Adipocyte (in vitro differentiated cells): ENCODE results near the gene MN1.
A peak's percentile ranks its signal among the peaks of the same experiment; 100 is the strongest.

ENCODE experiments used
- DNase-seq: peaks from one replicate; pipeline ENCODE4 v3.0.0-alpha.2; 2015; ENCODE audit warnings: low read depth
- H3K27me3 ChIP-seq: replicated peaks from 2 replicates; pipeline ENCODE4 v1.7.0; 2013; ENCODE audit warnings: mild to moderate bottlenecking, low read length, moderate library complexity; ENCODE audit not compliant: control insufficient read depth, insufficient read depth
- H3K36me3 ChIP-seq: 2 replicates; pipeline ENCODE4 v1.7.0; 2013; ENCODE audit warnings: low read length, mild to moderate bottlenecking, moderate library complexity; ENCODE audit not compliant: control insufficient read depth, insufficient read depth, severe bottlenecking
- H3K4me1 ChIP-seq: 2 replicates; pipeline ENCODE4 v1.7.0; 2013; ENCODE audit warnings: mild to moderate bottlenecking, low read length, moderate library complexity; ENCODE audit not compliant: control insufficient read depth, insufficient read depth
- H3K4me3 ChIP-seq: 2 replicates; pipeline ENCODE4 v1.7.0; 2013; ENCODE audit warnings: mild to moderate bottlenecking, low read length, moderate library complexity
- H3K9ac ChIP-seq: 2 replicates; pipeline ENCODE4 v1.7.0; 2013; ENCODE audit warnings: mild to moderate bottlenecking, low read length, moderate library complexity
- H3K9me3 ChIP-seq: 2 replicates; pipeline ENCODE4 v1.7.0; 2013; ENCODE audit warnings: mild to moderate bottlenecking, low read length, moderate library complexity; ENCODE audit not compliant: control insufficient read depth

MN1 gene

DNA sequence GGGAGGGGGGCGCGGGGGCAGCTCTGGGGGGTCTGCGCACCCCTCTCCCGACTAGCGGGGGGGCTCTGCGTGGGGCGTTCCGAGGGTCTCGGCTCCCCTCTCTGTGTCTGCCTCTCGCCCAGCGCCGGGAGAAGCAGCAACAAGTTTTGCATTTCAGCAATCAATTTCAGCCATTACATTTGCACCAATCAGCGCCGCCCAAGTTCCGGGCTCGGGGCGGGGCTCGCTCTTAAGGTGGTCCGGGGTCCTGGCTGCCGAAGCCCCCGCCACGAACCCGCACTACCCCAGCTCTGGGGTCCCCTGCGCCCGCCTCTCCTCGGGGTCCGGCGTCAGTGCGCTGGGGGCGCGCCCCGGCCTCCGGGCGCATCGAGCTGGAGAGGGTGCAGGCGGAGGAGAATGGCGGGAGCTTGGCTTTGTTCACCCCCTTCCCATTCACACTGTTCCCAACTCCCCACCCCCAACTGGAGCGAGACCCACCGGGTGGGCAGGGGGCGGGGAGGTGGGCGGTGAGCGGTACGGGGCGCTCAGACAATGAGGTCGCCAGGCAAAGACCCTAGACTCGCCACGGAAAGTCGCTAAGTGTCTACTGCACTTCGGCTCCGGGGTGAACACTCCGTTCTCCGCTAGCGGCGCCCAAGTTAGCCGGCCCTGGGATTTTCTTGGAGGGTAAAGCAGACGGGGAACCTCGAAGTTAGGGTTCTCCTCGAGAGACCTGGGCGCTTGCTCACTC is at the start of gene MN1:
MN1 (minus strand) TSS at position 141 of the 730 bp plus-strand sequence. CDS start 1,213 bp downstream, outside the sequence.
- Histone ChIP-seq H3K36me3 (peaks cover 3% of the 10 kb centered on the region), H3K9me3 (no peaks in the 10 kb centered on the region), H3K27me3 (no peaks in the 10 kb centered on the region), H3K9ac (peak within 1 kb of the TSS; percentile 87), H3K4me1 (peaks cover 10% of the 10 kb centered on the region), H3K4me3 (peak within 1 kb of the TSS; percentile 88)
- DNase-seq: peak; percentile 78

DNA sequence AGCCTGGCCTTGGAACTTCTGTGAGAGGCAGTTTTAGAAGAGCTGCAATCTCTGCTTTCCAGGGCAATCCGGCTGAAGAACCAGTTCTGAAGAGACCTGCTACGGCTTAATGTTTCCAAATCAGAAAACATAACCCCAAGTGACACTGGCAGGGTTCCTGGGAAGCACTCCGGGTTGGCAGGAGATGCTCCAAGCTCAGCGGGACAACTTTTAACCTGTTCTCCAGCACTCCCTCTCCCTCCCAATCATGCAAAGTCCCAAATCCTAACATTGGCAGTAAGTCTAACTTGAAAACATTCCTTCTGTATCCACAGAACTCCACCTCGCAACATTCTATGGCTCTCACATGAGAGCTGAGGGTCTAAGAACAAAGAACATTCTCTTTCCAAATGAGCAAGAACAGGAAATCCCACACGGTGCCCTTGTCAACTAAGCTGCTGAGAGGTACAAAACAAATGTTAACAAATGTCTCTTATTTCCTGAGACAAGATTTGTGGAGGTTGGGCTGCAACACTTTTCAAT is 48.5 kb upstream of the MN1 start:
- no peak overlapping the region for H3K4me3 ChIP-seq
- DNase-seq: peak; percentile 53

DNA sequence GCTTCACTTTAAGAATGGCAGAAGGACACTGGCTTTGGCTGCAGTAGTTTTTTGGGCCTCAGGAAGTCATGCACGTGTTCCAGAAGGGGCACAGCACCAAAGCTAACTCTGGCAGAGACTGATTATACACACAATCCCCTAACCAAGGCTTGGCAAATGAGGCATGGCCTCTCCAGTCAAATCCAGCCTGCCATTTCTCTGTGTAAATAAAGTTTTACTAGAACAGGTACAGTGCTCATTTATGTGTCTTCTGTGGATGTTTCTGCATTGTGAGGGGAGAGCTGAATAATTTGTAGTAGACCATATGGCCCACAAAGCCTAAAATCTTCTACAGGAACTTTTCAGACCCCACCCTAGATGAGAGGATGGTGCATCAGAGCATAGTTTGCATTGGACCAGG is 46.4 kb upstream of the MN1 start:
- Histone ChIP-seq H3K4me3 (no peak overlapping the region), H3K9me3 (no peaks in the 10 kb centered on the region), H3K36me3 (peaks cover 44% of the 10 kb centered on the region), H3K9ac (no peak overlapping the region), H3K4me1 (peaks cover 16% of the 10 kb centered on the region), H3K27me3 (no peaks in the 10 kb centered on the region)
- DNase-seq: no peak

More for the DNA sequence above, 48.5 kb upstream of the MN1 start:
- Histone ChIP-seq H3K9ac (no peak overlapping the region), H3K4me1 (peaks cover 19% of the 10 kb centered on the region), H3K27me3 (no peaks in the 10 kb centered on the region), H3K36me3 (peaks cover 60% of the 10 kb centered on the region), H3K9me3 (no peaks in the 10 kb centered on the region)

DNA sequence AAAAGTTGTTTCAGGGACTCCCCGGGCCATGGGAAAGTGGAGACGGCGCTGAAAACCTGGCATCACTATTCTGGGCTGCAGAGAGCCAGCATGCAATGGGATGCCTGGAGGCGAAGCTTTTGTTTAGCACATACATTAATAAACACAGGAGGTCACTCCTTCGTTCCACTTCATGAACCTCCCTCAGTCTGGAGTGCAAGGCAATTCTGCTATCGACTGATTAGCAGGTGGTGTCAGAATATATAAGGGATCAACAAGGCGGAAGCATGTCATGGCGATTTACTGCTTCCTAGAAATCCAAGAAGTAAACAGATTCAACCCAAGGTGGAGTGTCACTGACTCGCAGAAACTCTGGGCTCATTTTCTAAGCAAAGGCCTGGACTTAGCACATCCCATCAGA is 45.4 kb upstream of the MN1 start:
- no peak overlapping the region for H3K9ac ChIP-seq
- H3K27me3 ChIP-seq: no peaks in the 10 kb centered on the region
- H3K4me1 ChIP-seq: peaks cover 27% of the 10 kb centered on the region
- peaks cover 33% of the 10 kb centered on the region for H3K36me3 ChIP-seq
- H3K9me3 ChIP-seq: no peaks in the 10 kb centered on the region
- no peak for DNase-seq
- no peak overlapping the region for H3K4me3 ChIP-seq

DNA sequence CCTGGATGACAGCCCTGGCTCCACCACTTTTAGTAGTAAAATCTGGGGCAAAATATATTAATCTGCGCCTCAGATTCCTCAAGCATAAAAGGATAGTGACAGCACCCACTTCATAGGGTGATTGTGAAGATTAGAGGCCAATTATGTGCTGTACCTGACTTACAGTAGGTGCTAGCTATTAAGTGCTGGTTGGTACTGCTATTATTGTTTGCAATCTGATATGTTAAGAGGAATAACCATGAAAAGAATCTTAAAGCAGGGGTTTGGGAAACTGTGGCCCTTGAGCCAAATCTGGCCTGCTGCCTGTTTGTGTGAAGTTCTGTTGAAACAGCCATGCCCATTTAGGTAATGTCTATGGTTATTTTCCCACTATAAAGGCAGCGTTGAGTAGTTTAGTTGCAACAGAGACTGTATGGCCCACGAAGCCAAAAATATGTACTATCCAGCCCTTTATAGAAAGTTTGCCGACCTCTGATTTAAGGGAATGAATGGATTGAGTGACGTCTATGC is 44.7 kb upstream of the MN1 start:
- H3K4me3 ChIP-seq: no peak overlapping the region
- no peak for DNase-seq
- no peaks in the 10 kb centered on the region for H3K9me3 ChIP-seq
- H3K27me3 ChIP-seq: no peaks in the 10 kb centered on the region
- peaks cover 28% of the 10 kb centered on the region for H3K4me1 ChIP-seq
- no peak overlapping the region for H3K9ac ChIP-seq
- H3K36me3 ChIP-seq: peaks cover 27% of the 10 kb centered on the region

DNA sequence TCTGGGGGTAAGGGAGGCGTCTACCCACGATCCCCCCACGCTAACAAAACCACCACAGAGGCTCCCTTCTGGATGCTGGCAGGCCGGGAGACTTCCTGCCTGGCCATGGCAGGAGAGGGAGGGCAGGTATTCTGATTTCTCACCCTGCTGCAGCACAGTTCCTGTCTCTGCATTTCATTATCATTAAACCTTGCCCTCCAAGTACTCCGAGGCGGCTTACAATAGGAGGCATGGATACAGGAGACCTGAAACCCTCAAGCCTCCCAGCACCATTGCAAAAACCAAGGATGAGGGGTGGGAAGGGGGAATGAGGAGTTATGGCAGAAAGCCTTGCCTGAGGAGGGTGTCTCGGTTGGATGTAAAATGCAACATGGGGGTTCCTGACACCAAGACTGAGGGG is 44.1 kb upstream of the MN1 start:
- no peak for DNase-seq
- no peak overlapping the region for H3K4me3 ChIP-seq
- H3K4me1 ChIP-seq: peaks cover 28% of the 10 kb centered on the region
- H3K27me3 ChIP-seq: no peaks in the 10 kb centered on the region
- no peak overlapping the region for H3K9ac ChIP-seq
- no peaks in the 10 kb centered on the region for H3K9me3 ChIP-seq
- H3K36me3 ChIP-seq: peaks cover 21% of the 10 kb centered on the region

DNA sequence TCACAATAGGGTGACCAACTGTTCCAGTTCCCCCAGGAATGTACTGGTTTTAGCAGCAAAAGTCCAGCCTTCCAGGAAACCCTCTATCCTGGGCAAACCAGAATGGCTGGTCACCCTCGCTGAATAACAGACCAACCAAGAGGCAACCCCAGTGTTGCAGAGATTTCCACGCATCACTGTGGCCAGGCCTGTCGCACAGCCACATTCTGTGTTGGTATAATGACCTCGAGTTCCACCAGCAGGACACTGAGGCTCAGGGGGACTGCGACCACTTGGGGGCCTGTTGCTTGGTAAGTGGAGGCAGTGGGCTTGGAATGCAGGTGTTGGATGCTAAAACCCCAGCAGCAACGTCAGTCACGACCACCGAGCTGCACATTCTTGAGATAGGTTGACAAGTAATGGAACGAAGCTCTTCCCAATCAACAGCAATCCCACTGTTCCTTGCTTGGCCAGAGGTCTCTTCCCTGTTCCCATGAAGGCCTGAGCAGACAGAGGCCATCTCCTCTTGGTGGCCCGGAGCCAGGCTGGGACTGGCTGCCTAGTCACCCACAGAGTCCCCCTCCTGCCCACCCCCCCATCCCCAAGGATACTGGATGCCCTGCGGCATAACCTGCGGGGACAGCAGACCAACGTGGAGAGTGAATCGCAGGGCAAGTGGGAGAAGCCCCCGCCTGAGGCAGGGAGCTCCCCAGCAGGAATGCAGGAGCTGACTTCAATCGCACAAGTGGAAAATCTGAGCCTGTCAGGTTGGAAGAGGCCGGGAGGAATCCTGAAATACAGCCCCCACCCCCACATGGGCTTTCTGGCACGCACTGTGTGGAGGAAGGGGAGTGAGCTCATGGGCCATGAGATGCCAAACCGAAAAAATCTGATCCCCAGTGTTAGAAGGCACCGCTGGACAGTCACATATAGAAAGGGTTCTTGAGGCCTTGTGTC is 43.4 kb upstream of the MN1 start:
- H3K9me3 ChIP-seq: no peaks in the 10 kb centered on the region
- H3K4me3 ChIP-seq: no peak overlapping the region
- H3K9ac ChIP-seq: no peak overlapping the region
- peak; percentile 53 for DNase-seq
- peaks cover 22% of the 10 kb centered on the region for H3K4me1 ChIP-seq
- peaks cover 17% of the 10 kb centered on the region for H3K36me3 ChIP-seq
- no peaks in the 10 kb centered on the region for H3K27me3 ChIP-seq

DNA sequence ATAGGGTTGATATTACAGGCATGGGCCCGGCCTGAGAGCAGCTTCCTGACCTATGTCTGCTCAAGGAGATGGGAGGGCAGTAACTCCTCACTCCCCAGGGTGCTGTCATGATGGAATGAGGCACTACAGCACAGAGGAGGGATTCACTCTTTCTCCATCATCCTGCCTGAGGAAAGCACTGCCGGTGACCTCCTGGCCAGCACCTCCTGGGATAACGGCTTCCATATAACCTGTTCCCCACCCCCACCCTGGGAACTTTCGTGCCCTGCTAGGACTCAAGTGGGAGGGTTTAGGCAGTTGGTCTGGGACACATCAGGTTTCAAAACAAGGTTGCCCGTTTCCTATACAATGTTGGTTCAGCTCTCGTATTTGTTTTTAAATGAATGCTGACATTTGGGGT is 42.7 kb upstream of the MN1 start:
- H3K4me3 ChIP-seq: no peak overlapping the region
- H3K27me3 ChIP-seq: no peaks in the 10 kb centered on the region
- H3K9ac ChIP-seq: no peak overlapping the region
- peaks cover 17% of the 10 kb centered on the region for H3K36me3 ChIP-seq
- no peak for DNase-seq
- H3K4me1 ChIP-seq: peaks cover 17% of the 10 kb centered on the region
- no peaks in the 10 kb centered on the region for H3K9me3 ChIP-seq

DNA sequence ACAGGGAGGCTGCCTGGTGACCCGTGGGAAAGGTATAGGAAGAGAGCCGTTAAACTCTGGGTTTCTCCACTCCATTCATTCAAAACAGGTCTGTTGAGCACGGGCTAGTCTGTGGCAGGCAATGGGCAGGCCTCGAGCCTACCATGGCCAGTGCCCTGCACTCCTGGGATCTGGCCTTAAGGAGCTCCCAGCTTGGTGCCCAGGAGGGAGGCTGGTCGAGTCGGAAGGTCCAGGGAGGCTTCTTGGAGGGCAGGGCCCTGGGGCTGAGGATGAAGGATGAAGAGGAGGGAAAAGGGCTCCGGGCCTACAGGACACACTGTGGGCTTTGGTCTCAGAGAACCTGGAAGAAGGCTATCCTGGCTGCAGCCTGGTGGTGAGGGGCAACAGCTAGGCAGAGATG is 41.9 kb upstream of the MN1 start:
- DNase-seq: no peak
- H3K9me3 ChIP-seq: no peaks in the 10 kb centered on the region
- peaks cover 12% of the 10 kb centered on the region for H3K36me3 ChIP-seq
- peak overlapping the region; percentile 24 for H3K9ac ChIP-seq
- H3K4me1 ChIP-seq: peaks cover 17% of the 10 kb centered on the region
- no peak overlapping the region for H3K4me3 ChIP-seq
- no peaks in the 10 kb centered on the region for H3K27me3 ChIP-seq

DNA sequence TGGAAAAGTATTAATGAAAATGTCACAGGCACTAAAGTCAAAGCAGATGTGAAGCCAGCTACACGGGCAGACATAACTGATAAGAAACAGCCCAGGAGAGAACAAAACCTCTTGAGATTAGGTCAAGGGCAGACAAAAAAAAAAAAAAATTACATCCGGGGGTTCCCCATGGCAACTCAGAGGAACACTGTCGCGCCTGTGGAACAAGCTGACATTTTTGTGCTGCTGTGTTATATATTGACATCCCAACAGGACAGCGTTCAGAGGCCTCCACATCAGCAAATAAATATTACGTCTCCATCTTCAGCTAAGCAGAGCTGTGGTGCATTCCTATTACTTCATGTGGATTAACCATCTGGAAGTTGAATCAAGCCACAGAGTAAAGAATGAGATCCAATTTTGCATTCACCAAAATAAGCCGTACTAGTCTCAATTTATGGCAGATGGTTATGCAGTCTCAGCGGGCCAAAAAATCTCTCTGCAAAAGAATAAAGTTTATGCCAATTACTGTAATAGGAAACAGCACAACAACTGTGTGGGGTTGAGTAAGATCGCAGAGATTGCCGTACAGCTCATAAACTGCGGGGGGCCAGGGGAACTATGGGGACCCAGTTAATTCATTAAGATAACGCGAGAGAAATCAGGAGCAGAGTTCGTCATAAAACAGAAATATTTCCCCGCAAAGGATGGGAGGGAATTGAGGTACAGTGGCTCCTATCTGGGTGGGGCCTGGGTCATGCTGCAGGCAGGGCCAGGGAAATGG is 41.3 kb upstream of the MN1 start:
- peak; percentile 55 for DNase-seq
- peak overlapping the region; percentile 24 for H3K9ac ChIP-seq
- H3K27me3 ChIP-seq: no peaks in the 10 kb centered on the region
- H3K9me3 ChIP-seq: no peaks in the 10 kb centered on the region
- H3K4me3 ChIP-seq: no peak overlapping the region
- H3K36me3 ChIP-seq: peaks cover 6% of the 10 kb centered on the region
- peaks cover 17% of the 10 kb centered on the region for H3K4me1 ChIP-seq
